ENCODE measurements around the gene ZNF615.

DNA sequence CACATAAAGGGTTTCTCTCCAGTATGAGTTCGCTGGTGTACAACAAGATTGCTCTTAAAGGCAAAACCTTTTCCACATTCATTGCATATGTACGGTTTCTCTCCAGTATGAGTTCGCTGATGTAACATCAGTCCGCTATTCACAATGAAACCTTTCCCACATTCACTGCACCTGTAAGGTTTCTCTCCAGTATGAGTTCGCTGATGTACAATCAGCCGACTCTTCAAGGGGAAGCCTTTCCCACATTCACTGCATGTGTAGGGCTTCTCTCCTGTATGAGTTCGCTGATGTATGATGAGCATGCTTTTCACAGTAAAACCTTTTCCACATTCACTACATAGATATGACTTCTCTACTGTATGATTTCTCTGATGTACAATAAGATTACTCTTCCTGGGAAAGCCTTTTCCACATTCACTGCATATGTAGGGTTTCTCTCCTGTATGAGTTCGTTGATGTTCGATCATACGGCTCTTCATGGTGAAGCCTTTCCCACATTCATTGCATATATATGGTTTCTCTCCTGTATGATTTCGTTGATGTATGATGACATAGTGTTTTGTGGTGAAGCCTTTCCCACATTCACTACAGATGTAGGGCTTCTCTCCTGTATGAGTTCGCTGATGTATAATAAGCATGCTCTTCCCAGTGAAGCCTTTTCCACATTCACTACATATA lies 26.2 kb upstream of the ZNF615 start:
- TF ChIP-seq, protein P1, sequence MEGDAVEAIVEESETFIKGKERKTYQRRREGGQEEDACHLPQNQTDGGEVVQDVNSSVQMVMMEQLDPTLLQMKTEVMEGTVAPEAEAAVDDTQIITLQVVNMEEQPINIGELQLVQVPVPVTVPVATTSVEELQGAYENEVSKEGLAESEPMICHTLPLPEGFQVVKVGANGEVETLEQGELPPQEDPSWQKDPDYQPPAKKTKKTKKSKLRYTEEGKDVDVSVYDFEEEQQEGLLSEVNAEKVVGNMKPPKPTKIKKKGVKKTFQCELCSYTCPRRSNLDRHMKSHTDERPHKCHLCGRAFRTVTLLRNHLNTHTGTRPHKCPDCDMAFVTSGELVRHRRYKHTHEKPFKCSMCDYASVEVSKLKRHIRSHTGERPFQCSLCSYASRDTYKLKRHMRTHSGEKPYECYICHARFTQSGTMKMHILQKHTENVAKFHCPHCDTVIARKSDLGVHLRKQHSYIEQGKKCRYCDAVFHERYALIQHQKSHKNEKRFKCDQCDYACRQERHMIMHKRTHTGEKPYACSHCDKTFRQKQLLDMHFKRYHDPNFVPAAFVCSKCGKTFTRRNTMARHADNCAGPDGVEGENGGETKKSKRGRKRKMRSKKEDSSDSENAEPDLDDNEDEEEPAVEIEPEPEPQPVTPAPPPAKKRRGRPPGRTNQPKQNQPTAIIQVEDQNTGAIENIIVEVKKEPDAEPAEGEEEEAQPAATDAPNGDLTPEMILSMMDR (conservative IDR thresholded peaks at IDR 0.05) = no peak
- TF ChIP-seq ZFX (IDR thresholded peaks at IDR 0.05) = no peak

Data from C4-2B (cell line).